ENCODE measurements around the gene SCD5.

SCD5 gene

DNA sequence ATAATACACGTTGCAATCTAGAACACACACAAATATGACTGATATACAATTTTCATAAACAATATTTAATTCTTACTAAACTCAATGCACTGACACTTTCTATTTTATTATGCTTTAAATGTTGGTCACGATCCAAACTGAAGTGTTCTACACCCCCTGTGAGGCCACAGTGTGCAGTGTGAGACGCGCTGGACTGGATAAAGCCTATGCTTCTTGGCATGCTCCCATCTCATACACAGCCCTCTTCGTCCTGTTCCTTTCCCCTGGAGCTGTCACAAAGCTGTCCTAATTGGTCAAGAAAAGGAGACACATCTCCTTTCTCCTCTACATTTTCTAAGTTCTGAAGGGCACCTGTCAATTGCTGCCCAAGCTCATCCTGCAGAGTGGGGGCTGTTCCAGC is 72.0 kb downstream of the SCD5 start:
- no CpG with 5 or more reads among the region's 5 CpGs for WGBS, 2 donors (ENCODE audit: extremely low coverage in 2 of 2, insufficient read length in 2 of 2, insufficient replicate concordance in 1 of 2)

DNA sequence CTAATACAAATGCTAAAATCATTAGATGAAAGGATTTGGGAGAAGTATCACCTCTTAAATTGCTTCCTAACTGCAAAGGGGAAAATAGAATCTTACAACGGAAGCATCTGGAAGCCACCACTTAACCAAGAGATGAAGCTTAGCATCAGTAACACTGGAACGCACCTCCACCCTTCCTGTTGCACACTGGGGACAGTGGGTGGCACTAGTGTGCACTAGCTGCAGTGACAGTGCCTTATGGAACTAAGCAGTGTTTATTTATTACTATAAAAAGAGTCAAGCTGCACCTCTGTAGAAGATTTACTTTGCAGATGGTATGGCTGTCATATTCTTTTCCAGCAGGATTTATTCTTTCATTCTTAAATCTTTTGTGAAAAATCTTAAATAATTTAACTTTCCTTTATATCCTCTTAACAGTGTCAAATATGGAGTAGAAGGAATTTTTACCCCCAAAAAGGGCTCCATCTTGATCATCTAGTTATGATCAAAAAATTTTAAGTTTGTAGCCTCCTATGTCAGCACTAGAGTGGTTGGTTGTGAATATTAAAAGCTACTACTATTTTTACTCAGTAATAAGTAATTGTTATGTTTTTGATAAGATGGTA is 76.7 kb downstream of the SCD5 start:
- Histone ChIP-seq H3K14ac (ENCODE audit: low read length) (no peak overlapping the region), H3K23ac (ENCODE audit: low read depth, low read length, poor library complexity) (no peak overlapping the region), H3K36me3 (replicated peaks in 1 of 2; ENCODE audit: control insufficient read depth in 2 of 2, insufficient read depth in 2 of 2, low read length in 2 of 2) (no peaks in the 10 kb centered on the region), H2BK12ac (ENCODE audit: low read length) (no peak overlapping the region), H3K79me1 (ENCODE audit: low read depth, low read length) (no peaks in the 10 kb centered on the region), H3K4ac (ENCODE audit: low read length) (no peak overlapping the region), H3K9ac (ENCODE audit: low read depth, low read length, poor library complexity) (no peak overlapping the region), H3K4me2 (ENCODE audit: insufficient read depth, low read length, poor library complexity, severe bottlenecking) (no peak overlapping the region), H3K4me1 (ENCODE audit: control insufficient read depth in 2 of 2, insufficient read depth in 1 of 2, low read depth in 1 of 2, low read length in 2 of 2) (no peaks in the 10 kb centered on the region), H2AK5ac (ENCODE audit: low read depth, low read length) (no peak overlapping the region), H4K8ac (ENCODE audit: low read depth, low read length) (no peak overlapping the region), H3K27ac (replicated peaks; ENCODE audit: low read length) (no peak overlapping the region), H2BK120ac (ENCODE audit: low read depth, low read length) (no peak overlapping the region), H3K27me3 (ENCODE audit: control insufficient read depth in 3 of 3, insufficient read depth in 3 of 3, low read depth in 1 of 3, low read length in 3 of 3) (no peaks in the 10 kb centered on the region), H3K4me3 (ENCODE audit: low read length in 2 of 2) (no peak overlapping the region), H3K18ac (ENCODE audit: low read length) (no peak overlapping the region), H2BK5ac (ENCODE audit: low read length) (no peak overlapping the region), H2BK15ac (ENCODE audit: low read length) (no peak overlapping the region), H3K9me3 (replicated peaks in 1 of 2; ENCODE audit: control insufficient read depth in 2 of 2, insufficient read depth in 1 of 2, low read depth in 1 of 2, low read length in 2 of 2) (no peaks in the 10 kb centered on the region), H4K91ac (ENCODE audit: low read depth, low read length, poor library complexity) (no peak overlapping the region), H2AFZ (ENCODE audit: low read length) (no peak overlapping the region)
- no CpG with 5 or more reads among the region's 2 CpGs for WGBS, 2 donors (ENCODE audit: extremely low coverage in 2 of 2, insufficient read length in 2 of 2, insufficient replicate concordance in 1 of 2)
- no peak for DNase-seq (ENCODE audit: low spot score)

More for the DNA sequence above, 72.0 kb downstream of the SCD5 start:
- Histone ChIP-seq H2BK12ac (ENCODE audit: low read length) (no peak overlapping the region), H3K4me2 (ENCODE audit: insufficient read depth, low read length, poor library complexity, severe bottlenecking) (no peak overlapping the region), H3K9me3 (replicated peaks in 1 of 2; ENCODE audit: control insufficient read depth in 2 of 2, insufficient read depth in 1 of 2, low read depth in 1 of 2, low read length in 2 of 2) (peaks cover 2 to 8% of the 10 kb centered on the region in 2 donors), H3K79me1 (ENCODE audit: low read depth, low read length) (no peaks in the 10 kb centered on the region), H3K18ac (ENCODE audit: low read length) (no peak overlapping the region), H3K9ac (ENCODE audit: low read depth, low read length, poor library complexity) (no peak overlapping the region), H4K91ac (ENCODE audit: low read depth, low read length, poor library complexity) (no peak overlapping the region), H2BK120ac (ENCODE audit: low read depth, low read length) (no peak overlapping the region), H2BK15ac (ENCODE audit: low read length) (no peak overlapping the region), H3K4me1 (ENCODE audit: control insufficient read depth in 2 of 2, insufficient read depth in 1 of 2, low read depth in 1 of 2, low read length in 2 of 2) (no peaks in the 10 kb centered on the region), H3K4ac (ENCODE audit: low read length) (no peak overlapping the region), H3K36me3 (replicated peaks in 1 of 2; ENCODE audit: control insufficient read depth in 2 of 2, insufficient read depth in 2 of 2, low read length in 2 of 2) (no peaks in the 10 kb centered on the region), H3K14ac (ENCODE audit: low read length) (no peak overlapping the region), H4K8ac (ENCODE audit: low read depth, low read length) (no peak overlapping the region), H2AFZ (ENCODE audit: low read length) (no peak overlapping the region), H2BK5ac (ENCODE audit: low read length) (no peak overlapping the region), H3K23ac (ENCODE audit: low read depth, low read length, poor library complexity) (no peak overlapping the region), H3K27me3 (ENCODE audit: control insufficient read depth in 3 of 3, insufficient read depth in 3 of 3, low read depth in 1 of 3, low read length in 3 of 3) (no peaks in the 10 kb centered on the region), H3K4me3 (ENCODE audit: low read length in 2 of 2) (no peak overlapping the region), H2AK5ac (ENCODE audit: low read depth, low read length) (no peak overlapping the region), H3K27ac (replicated peaks; ENCODE audit: low read length) (no peak overlapping the region)
- DNase-seq (ENCODE audit: low spot score), result no peak

DNA sequence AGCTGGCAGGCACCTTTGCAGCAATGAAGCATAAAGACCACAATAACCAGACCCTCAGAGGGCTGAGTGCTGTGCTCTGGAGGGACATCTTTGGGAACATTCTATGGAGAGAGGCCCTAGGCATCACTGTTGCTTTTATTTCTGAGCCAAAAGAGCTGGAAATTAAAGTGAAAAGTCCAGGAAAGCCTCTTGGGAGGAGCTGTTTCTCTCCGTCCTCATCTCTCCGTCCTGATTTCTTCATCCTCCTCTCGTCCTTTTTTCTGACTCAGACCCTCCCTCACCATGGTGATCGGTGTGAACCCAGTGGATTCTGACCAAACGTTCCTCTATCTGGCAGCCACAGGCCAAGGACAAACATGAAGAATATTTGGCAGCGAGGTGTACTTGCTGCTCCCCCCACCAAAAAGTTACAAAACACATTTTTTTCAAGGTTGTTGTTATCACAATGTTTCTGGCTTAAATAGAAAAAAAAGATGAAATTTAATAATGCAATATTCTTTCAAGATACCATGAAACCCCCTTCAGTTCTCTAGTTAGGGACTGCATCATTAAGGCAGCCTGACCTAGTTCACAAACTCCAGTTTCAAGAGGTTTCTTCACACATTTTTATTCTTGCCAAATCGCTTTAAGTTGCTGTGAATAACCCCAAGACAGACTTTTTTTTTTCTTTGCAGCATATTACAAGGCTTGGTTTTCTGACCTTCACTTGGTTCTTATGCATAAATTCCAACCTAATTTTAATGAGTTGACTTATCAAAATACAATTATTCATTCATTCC is 80.2 kb downstream of the SCD5 start:
- Histone ChIP-seq H2BK12ac (ENCODE audit: low read length) (no peak overlapping the region), H3K23ac (ENCODE audit: low read depth, low read length, poor library complexity) (no peak overlapping the region), H3K4me2 (ENCODE audit: insufficient read depth, low read length, poor library complexity, severe bottlenecking) (no peak overlapping the region), H4K8ac (ENCODE audit: low read depth, low read length) (no peak overlapping the region), H3K79me1 (ENCODE audit: low read depth, low read length) (no peaks in the 10 kb centered on the region), H2BK120ac (ENCODE audit: low read depth, low read length) (no peak overlapping the region), H3K4me1 (ENCODE audit: control insufficient read depth in 2 of 2, insufficient read depth in 1 of 2, low read depth in 1 of 2, low read length in 2 of 2) (no peaks in the 10 kb centered on the region), H2BK5ac (ENCODE audit: low read length) (no peak overlapping the region), H3K27ac (replicated peaks; ENCODE audit: low read length) (no peak overlapping the region), H3K4ac (ENCODE audit: low read length) (no peak overlapping the region), H3K36me3 (replicated peaks in 1 of 2; ENCODE audit: control insufficient read depth in 2 of 2, insufficient read depth in 2 of 2, low read length in 2 of 2) (no peaks in the 10 kb centered on the region), H3K9ac (ENCODE audit: low read depth, low read length, poor library complexity) (no peak overlapping the region), H3K14ac (ENCODE audit: low read length) (no peak overlapping the region), H2BK15ac (ENCODE audit: low read length) (no peak overlapping the region), H3K9me3 (replicated peaks in 1 of 2; ENCODE audit: control insufficient read depth in 2 of 2, insufficient read depth in 1 of 2, low read depth in 1 of 2, low read length in 2 of 2) (no peaks in the 10 kb centered on the region), H2AK5ac (ENCODE audit: low read depth, low read length) (no peak overlapping the region), H3K4me3 (ENCODE audit: low read length in 2 of 2) (no peak overlapping the region), H3K27me3 (ENCODE audit: control insufficient read depth in 3 of 3, insufficient read depth in 3 of 3, low read depth in 1 of 3, low read length in 3 of 3) (no peaks in the 10 kb centered on the region), H4K91ac (ENCODE audit: low read depth, low read length, poor library complexity) (no peak overlapping the region), H2AFZ (ENCODE audit: low read length) (no peak overlapping the region), H3K18ac (ENCODE audit: low read length) (no peak overlapping the region)
- no CpG with 5 or more reads among the region's 7 CpGs for WGBS, 2 donors (ENCODE audit: extremely low coverage in 2 of 2, insufficient read length in 2 of 2, insufficient replicate concordance in 1 of 2)
- DNase-seq (ENCODE audit: low spot score), result no peak

DNA sequence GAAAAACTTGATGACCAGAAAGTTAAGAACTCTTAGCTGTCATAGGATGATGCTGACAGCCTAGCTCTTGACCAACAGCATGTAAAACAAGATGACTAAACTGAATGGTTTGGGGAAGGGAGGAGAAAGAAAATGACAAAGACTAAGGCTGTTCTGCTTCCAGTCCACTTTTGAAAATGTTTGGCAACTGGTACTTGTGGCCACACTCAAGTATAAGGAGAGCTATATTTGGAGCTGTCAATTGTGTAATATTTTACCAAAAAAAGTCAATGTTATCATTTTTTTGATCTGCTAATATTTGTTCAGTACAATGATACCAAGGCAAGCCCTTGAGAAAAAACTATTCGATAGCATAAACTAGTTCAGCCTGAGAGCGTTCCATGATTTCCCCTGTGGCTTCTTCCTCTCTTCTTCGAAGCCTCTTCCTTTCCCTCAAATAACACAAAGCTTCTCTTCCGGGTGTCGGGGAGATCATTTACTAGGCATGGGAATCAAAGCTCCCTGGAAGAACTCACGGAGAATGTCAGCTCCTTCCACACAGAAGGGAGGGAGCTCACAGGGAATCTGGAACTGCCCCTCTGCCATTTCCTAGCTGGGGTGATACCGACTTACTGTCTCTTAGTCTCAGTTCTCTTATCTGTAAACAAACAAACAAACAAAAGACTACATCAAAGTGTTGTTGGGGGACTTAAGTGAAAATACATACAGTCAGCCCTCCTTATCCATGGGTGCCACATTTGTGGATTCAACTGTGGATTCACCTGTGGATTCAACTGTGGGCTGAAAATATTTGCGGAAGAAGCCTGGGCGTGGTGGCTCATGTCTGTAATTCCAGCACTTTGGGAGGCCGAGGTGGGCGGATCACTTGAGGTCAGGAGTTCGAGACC is 82.6 kb downstream of the SCD5 start:
- Histone ChIP-seq H2AFZ (ENCODE audit: low read length) (no peak overlapping the region), H2BK120ac (ENCODE audit: low read depth, low read length) (no peak overlapping the region), H3K4me3 (ENCODE audit: low read length in 2 of 2) (no peak overlapping the region), H3K27me3 (ENCODE audit: control insufficient read depth in 3 of 3, insufficient read depth in 3 of 3, low read depth in 1 of 3, low read length in 3 of 3) (no peaks in the 10 kb centered on the region), H3K23ac (ENCODE audit: low read depth, low read length, poor library complexity) (no peak overlapping the region), H2BK15ac (ENCODE audit: low read length) (no peak overlapping the region), H3K9me3 (replicated peaks in 1 of 2; ENCODE audit: control insufficient read depth in 2 of 2, insufficient read depth in 1 of 2, low read depth in 1 of 2, low read length in 2 of 2) (no peaks in the 10 kb centered on the region), H4K8ac (ENCODE audit: low read depth, low read length) (no peak overlapping the region), H3K4me2 (ENCODE audit: insufficient read depth, low read length, poor library complexity, severe bottlenecking) (no peak overlapping the region), H3K27ac (replicated peaks; ENCODE audit: low read length) (no peak overlapping the region), H3K4me1 (ENCODE audit: control insufficient read depth in 2 of 2, insufficient read depth in 1 of 2, low read depth in 1 of 2, low read length in 2 of 2) (no peaks in the 10 kb centered on the region), H3K9ac (ENCODE audit: low read depth, low read length, poor library complexity) (no peak overlapping the region), H2BK12ac (ENCODE audit: low read length) (no peak overlapping the region), H3K18ac (ENCODE audit: low read length) (no peak overlapping the region), H2BK5ac (ENCODE audit: low read length) (no peak overlapping the region), H3K36me3 (replicated peaks in 1 of 2; ENCODE audit: control insufficient read depth in 2 of 2, insufficient read depth in 2 of 2, low read length in 2 of 2) (no peaks in the 10 kb centered on the region), H3K79me1 (ENCODE audit: low read depth, low read length) (no peaks in the 10 kb centered on the region), H3K14ac (ENCODE audit: low read length) (no peak overlapping the region), H3K4ac (ENCODE audit: low read length) (no peak overlapping the region), H2AK5ac (ENCODE audit: low read depth, low read length) (no peak overlapping the region), H4K91ac (ENCODE audit: low read depth, low read length, poor library complexity) (no peak overlapping the region)
- WGBS, 2 donors (ENCODE audit: extremely low coverage in 2 of 2, insufficient read length in 2 of 2, insufficient replicate concordance in 1 of 2), result no CpG with 5 or more reads among the region's 12 CpGs
- no peak for DNase-seq (ENCODE audit: low spot score)

All from neuronal stem cell (in vitro differentiated cells).